A673 (cell line): ENCODE results near the gene SLC22A3.

Experiments
- EZH2 ChIP-seq: fragments of 200-600 bp; sonication (generic); IDR thresholded peaks from 2 replicates; pipeline ENCODE4 v1.6.1; 2017; ENCODE audit warnings: borderline replicate concordance, low read depth, mild to moderate bottlenecking, mixed read lengths, antibody characterized with exemption, low read length; ENCODE audit not compliant: poor library complexity, severe bottlenecking
- TF ChIP-seq, protein P1 (sequence below): fragments of 300-800, 200-600 bp; sonication (generic); conservative IDR thresholded peaks from 2 replicates; pipeline ENCODE4 v1.5.1; 2017; ENCODE audit warnings: low read depth, mild to moderate bottlenecking, antibody characterized with exemption, low read length, moderate library complexity, mixed read lengths

DNA sequence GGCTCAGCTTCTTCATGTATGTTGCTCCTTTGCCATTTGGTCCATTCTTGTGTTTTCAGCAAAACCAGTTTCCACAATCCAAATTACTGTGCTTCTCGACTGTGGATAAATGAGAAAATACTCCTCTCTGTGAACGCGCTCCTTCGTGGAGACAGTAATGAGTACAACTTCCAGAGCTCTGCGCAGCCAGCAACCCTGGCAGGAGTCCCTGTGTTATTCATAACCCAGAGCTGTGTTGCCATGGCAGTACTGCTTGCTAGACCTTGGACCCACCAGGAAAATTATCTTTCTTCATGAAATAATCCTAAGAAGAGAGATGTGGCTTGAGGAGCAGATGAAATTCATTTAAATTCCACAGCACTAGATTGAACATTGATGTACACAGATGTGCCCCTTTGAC, 73.7 kb downstream of the SLC22A3 start:
- TF ChIP-seq, protein P1, sequence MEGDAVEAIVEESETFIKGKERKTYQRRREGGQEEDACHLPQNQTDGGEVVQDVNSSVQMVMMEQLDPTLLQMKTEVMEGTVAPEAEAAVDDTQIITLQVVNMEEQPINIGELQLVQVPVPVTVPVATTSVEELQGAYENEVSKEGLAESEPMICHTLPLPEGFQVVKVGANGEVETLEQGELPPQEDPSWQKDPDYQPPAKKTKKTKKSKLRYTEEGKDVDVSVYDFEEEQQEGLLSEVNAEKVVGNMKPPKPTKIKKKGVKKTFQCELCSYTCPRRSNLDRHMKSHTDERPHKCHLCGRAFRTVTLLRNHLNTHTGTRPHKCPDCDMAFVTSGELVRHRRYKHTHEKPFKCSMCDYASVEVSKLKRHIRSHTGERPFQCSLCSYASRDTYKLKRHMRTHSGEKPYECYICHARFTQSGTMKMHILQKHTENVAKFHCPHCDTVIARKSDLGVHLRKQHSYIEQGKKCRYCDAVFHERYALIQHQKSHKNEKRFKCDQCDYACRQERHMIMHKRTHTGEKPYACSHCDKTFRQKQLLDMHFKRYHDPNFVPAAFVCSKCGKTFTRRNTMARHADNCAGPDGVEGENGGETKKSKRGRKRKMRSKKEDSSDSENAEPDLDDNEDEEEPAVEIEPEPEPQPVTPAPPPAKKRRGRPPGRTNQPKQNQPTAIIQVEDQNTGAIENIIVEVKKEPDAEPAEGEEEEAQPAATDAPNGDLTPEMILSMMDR: no peak
- no peak for TF ChIP-seq EZH2
